Endothelial cell of umbilical vein (primary cell): ENCODE measurements around the gene PCSK6.

Source experiments
- CTCF ChIP-seq, 2 donors: IDR thresholded peaks; 1 replicate in 1 of 2; 2 replicates in 1 of 2; pipeline ENCODE4 v1.5.1; 2011; ENCODE audit warnings: low read length in 2 of 2, mild to moderate bottlenecking in 2 of 2, moderate library complexity in 2 of 2, control low read depth in 1 of 2, inconsistent platforms in 1 of 2, low read depth in 1 of 2; ENCODE audit not compliant: insufficient read depth in 1 of 2; ENCODE audit errors: extremely low read depth in 1 of 2
- EZH2 ChIP-seq: IDR thresholded peaks from 2 replicates; pipeline ENCODE4 v1.6.1; 2012; ENCODE audit warnings: borderline replicate concordance, low read depth, mild to moderate bottlenecking, moderate library complexity, low read length, inconsistent platforms; ENCODE audit not compliant: severe bottlenecking
- POLR2AphosphoS5 ChIP-seq: IDR thresholded peaks from 2 replicates; pipeline ENCODE4 v1.6.1; 2012; ENCODE audit warnings: low read depth, mild to moderate bottlenecking, control low read depth, low read length, moderate library complexity; ENCODE audit not compliant: insufficient read depth

GRCh38 chr15:101397521-101398003 lies 91.9 kb downstream of the PCSK6 start:
- TF ChIP-seq CTCF (IDR thresholded peaks at IDR 0.05; ENCODE audit: extremely low read depth in 1 of 2, insufficient read depth in 1 of 2, low read depth in 1 of 2, low read length in 2 of 2) (no peak), EZH2 (no peak), POLR2AphosphoS5 (no peak)
